GM10847 (cell line): ENCODE measurements around the gene BEST2.

Experiments
- POLR2A ChIP-seq: IDR thresholded peaks from 2 replicates; pipeline ENCODE4 v1.6.1; 2011; ENCODE audit not compliant: insufficient read length; ENCODE audit errors: extremely low read depth

Gene BEST2

GRCh38 chr19:12788042-12788681 lies 36.6 kb downstream of the BEST2 start:
- no peak for TF ChIP-seq POLR2A

- peak; percentile 33 for TF ChIP-seq POLR2A
These were observed 37.1 kb downstream of the BEST2 start for GRCh38 chr19:12788682-12789097.

GRCh38 chr19:12789098-12789903 lies 37.7 kb downstream of the BEST2 start:
- peak; percentile 58 for TF ChIP-seq POLR2A

GRCh38 chr19:12789904-12790619 lies 38.5 kb downstream of the BEST2 start:
- TF ChIP-seq POLR2A: no peak

- peak; percentile 2 for TF ChIP-seq POLR2A
These were observed 39.2 kb downstream of the BEST2 start for GRCh38 chr19:12790628-12791344.

GRCh38 chr19:12791345-12792050 lies 39.9 kb downstream of the BEST2 start, which contains the start of gene JUNB:
Gene JUNB (plus strand): TSS chr19:12791486. CDS start chr19:12791772, 286 bp downstream.
- peak; percentile 100 for TF ChIP-seq POLR2A

GRCh38 chr19:12792051-12792852 lies 40.7 kb downstream of the BEST2 start:
- peak; percentile 64 for TF ChIP-seq POLR2A

- no peak for TF ChIP-seq POLR2A
These were observed 41.3 kb downstream of the BEST2 start for GRCh38 chr19:12792853-12793289.

GRCh38 chr19:12793290-12794195 lies 42.0 kb downstream of the BEST2 start:
- TF ChIP-seq POLR2A: peak; percentile 68

- TF ChIP-seq POLR2A: no peak
These were observed 42.8 kb downstream of the BEST2 start for GRCh38 chr19:12794196-12794941.

- no peak for TF ChIP-seq POLR2A
These were observed 43.4 kb downstream of the BEST2 start for GRCh38 chr19:12794971-12795381.

GRCh38 chr19:12796146-12797071 lies 44.8 kb downstream of the BEST2 start:
- TF ChIP-seq POLR2A: no peak
